Stimulated activated CD4-positive, alpha-beta T cell treated with anti-CD3 and anti-CD28 coated beads, TNF-alpha, amount 100 ng/mL, for 48 hours (primary cell): ENCODE measurements around the gene OXCT2.

Experiments
- DNase-seq, 3 donors: peaks; one replicate each; pipeline ENCODE4 v3.0.0-alpha.2; 2020; ENCODE audit warnings: low read depth in 3 of 3

OXCT2 gene

GRCh38 chr1:39762550-39763540 is 8.3 kb downstream of the OXCT2 start:
- DNase-seq: no peak

DNA sequence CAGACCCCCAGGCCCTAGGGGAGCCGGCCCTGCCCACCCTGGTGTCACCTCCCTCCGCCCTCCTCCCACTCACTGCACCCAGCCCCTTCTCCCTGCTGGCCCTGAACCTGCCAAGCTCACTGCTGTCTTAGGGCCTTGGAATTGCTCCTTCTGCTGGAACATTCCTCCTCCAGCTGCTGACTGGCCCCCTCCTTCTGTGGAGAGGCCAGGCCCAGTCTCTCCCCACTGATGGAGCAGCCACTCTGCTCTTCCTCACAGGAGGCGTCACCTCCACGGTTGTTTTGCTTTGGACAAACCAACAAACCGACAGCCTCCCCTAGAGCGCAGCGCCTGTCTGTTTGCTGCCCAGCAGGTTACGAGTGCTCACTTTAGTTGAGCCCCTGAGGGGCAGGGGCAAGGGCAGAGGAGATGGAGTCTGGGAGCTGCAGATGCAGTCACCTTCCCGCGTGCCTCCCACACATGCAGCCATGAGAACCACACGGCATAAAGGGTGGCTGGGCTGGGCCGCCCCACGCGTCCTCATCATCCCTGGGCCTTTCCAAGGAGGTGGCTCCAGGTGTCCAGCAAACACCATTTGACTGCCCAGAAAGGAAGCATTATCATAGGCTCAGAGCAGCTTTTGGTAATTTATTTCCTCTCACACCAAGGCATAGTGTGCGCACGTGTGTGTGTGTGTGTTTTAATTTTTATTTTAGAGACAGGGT is 9.4 kb downstream of the OXCT2 start:
- no peak for DNase-seq

GRCh38 chr1:39761016-39761415 is 10.1 kb downstream of the OXCT2 start:
- DNase-seq: no peak

GRCh38 chr1:39760074-39761008 is 10.8 kb downstream of the OXCT2 start:
- DNase-seq: no peak

- no peak for DNase-seq
Observed at GRCh38 chr1:39759436-39759726, 11.8 kb downstream of the OXCT2 start.

- DNase-seq: no peak
Observed at GRCh38 chr1:39758556-39759435, 12.4 kb downstream of the OXCT2 start.

- no peak for DNase-seq
Observed at GRCh38 chr1:39757501-39757900, 13.6 kb downstream of the OXCT2 start.

DNA sequence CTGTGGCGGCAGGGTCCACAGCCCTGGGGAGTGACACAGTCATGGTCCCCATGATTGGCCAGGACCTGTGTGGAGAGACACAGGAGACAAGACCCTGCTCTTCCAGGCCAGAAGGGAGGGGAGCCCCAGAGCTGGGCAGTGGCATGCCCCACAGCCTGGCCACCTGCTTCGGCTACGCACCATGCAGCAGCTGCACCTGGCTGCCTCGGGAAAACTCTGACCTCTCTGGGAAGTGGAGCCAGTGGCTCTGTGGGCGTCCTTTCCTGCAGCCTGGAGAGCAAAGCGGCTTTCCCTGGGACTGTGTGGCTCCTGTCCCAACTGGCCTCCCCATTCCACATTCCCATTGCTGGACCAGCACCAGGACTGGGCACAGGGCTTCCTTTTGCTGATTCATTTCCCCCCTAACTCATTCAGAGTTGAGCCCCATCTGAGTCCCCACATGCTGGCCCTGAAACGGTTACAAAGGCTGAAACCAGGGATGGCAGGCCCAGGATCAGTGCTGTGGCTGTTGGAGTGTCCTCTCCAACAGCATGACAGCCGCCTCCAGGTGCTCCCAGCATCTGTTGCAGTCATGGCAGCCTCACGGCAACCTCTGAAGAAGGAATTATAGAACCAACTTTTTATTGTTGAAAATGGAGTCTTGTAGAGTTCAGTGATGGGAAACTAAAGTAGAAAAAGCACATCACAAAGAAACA is 15.0 kb downstream of the OXCT2 start:
- no peak for DNase-seq

- DNase-seq: no peak
Observed at GRCh38 chr1:39754906-39755504, 16.1 kb downstream of the OXCT2 start.

- DNase-seq: no peak
Observed at GRCh38 chr1:39754026-39754570, 17.1 kb downstream of the OXCT2 start.

GRCh38 chr1:39753132-39754025 is 17.8 kb downstream of the OXCT2 start:
- DNase-seq: no peak

GRCh38 chr1:39752703-39753102 is 18.4 kb downstream of the OXCT2 start:
- no peak for DNase-seq

DNA sequence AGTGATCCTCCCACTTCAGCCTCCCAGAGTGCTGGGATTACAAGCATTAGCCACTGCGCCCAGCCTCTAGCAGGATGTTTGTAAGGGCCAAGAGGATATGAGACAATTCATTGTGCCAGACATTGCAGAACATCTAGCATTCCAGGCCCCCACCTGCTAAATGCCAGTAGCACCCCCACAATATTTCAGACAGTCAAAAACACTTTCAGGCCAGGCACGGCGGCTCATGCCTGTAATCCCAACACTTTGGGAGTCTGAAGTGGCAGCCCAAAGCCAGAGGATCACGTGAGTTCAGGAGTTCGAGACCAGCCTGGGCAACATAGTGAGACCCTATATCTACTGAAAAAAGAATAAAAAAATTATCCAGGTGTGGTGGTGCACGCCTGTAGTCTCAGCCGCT is 19.6 kb downstream of the OXCT2 start:
- DNase-seq: no peak

DNA sequence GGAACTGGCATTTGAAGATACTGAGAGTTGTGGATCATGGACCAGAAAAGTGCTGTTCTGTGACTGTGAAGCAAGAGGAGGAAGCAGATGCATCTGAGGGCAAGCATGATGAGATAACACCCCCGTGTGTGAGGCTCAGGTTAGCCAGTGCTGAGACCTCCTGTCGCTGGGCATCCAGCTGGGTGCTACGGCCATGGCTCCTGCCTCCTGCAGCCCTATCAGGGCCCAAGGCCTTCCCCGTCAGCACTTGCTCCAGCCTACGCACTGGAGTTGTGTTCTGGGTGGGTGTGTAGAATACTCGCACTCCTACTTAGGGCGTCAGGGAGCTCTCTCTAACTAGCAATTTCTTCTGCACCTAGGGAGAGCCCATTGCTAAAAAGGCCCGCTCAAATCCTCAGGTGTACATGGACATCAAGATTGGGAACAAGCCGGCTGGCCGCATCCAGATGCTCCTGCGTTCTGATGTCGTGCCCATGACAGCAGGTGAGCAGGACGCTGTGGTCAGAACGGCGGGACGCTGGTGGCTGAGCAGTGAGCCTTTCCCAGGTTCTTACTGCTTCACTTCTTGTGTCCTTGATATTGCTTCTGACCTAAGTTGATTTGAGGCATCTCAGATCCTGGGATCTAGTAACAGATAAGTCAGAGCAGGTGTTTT is 26.0 kb downstream of the OXCT2 start:
- no peak for DNase-seq

DNA sequence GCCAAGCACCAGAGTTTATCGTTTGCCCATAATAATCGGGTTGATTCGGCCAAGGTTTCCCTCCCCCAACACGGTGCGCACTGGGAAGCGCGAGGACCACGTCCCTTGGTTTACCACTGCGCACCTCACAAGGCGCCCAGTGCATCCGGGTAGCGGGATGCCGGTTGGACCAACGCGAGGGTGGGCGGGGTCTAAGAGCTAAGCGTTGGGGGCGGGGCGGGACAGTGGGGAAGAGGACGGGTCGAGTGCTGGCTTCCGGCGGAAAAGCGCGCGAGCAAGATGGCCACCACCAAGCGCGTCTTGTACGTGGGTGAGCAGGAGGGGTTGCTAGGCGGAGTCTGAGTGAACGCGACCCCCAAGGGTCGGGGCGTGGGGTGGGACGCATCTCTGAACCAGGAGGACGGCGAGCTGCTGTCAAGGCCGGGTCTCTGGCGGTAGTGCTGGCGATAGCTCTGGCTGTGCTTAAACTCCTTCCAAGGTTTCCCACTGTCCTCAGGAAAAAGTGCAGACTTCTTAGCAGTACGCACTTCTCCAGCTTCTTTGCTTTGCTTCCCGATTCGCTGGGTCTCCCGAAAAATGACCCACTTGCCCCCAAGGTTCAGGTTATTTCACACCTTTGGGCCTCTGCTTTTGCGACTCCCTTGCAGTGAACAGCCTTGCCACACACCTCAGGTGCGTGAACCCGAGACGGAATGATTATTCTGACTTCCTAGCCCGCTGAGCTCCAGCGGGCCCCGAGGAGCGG is 32.4 kb downstream of the OXCT2 start, which contains the start of gene PPIE:
Gene PPIE, plus strand, starts transcription at position 261 of the 745 bp plus-strand sequence. Its CDS starts 19 bp downstream, at position 280.
- peak; percentile 95 to 100 (median 98) for DNase-seq

GRCh38 chr1:39737546-39738169 is 33.5 kb downstream of the OXCT2 start:
- DNase-seq: no peak

DNA sequence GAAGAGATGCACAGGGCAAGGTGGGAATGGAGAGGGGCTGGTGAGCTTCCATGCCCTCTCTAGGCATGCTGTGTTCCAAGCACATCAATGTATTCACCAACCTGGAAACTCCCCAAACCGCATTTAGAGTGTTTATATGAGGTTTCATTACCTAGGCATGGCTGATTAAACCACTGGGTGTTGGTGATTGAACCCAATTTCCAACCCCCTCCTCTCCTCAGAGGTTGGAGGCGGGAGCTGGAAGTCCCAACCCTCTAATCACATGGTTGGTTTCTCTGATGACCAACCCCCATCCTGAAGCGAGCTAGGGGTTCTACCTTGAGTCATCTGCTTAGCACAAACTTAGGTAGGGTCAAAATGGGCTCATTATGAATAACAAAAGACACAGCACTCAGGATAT is 35.4 kb downstream of the OXCT2 start:
- no peak for DNase-seq
